Tibial nerve (tissue), 4 donors: Measurements from ENCODE around the gene GHR.

Experiments used
- CTCF ChIP-seq, 5 experiments: fragments of 200-600 bp in 3 of 5; fragments of 450-650 bp in 2 of 5; sonication (generic) in 3 of 5; IDR thresholded peaks; one replicate each; pipeline ENCODE4 v1.5.1; 2016 to 2019; ENCODE audit warnings: antibody characterized with exemption in 5 of 5, mild to moderate bottlenecking in 3 of 5, moderate library complexity in 2 of 5
- EP300 ChIP-seq, 2 donors: sonication (generic); formaldehyde crosslinking; IDR thresholded peaks; one replicate each; pipeline ENCODE4 v1.6.1; 2017; ENCODE audit warnings: antibody characterized with exemption in 2 of 2, mild to moderate bottlenecking in 1 of 2

- TF ChIP-seq CTCF (IDR thresholded peaks at IDR 0.05), result no peak
- TF ChIP-seq EP300 (IDR thresholded peaks at IDR 0.05), result no peak
Observed at GRCh38 chr5:42434047-42434724, 10.9 kb downstream of the GHR start.
